OCI-LY1 (cell line): Measurements from ENCODE around the gene TRIM62.

Source experiments
- EZH2 ChIP-seq: fragments of 200-600 bp; sonication (generic), shearing (Covaris generic); IDR thresholded peaks from 2 replicates; pipeline ENCODE4 v1.8.0; 2017; ENCODE audit warnings: borderline replicate concordance, mixed run types, mild to moderate bottlenecking, antibody characterized with exemption, low read length, moderate library complexity, mixed read lengths
- TF ChIP-seq, protein P1 (sequence below): fragments of 200-600 bp; sonication (generic), shearing (Covaris generic); IDR thresholded peaks from 2 replicates; pipeline ENCODE4 v1.5.1; 2017; ENCODE audit warnings: mild to moderate bottlenecking, antibody characterized with exemption, low read length, moderate library complexity, mixed read lengths

- TF ChIP-seq, protein P1, sequence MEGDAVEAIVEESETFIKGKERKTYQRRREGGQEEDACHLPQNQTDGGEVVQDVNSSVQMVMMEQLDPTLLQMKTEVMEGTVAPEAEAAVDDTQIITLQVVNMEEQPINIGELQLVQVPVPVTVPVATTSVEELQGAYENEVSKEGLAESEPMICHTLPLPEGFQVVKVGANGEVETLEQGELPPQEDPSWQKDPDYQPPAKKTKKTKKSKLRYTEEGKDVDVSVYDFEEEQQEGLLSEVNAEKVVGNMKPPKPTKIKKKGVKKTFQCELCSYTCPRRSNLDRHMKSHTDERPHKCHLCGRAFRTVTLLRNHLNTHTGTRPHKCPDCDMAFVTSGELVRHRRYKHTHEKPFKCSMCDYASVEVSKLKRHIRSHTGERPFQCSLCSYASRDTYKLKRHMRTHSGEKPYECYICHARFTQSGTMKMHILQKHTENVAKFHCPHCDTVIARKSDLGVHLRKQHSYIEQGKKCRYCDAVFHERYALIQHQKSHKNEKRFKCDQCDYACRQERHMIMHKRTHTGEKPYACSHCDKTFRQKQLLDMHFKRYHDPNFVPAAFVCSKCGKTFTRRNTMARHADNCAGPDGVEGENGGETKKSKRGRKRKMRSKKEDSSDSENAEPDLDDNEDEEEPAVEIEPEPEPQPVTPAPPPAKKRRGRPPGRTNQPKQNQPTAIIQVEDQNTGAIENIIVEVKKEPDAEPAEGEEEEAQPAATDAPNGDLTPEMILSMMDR, result no peak
- TF ChIP-seq EZH2, result no peak
Measured at GRCh38 chr1:33133478-33134105, 48.3 kb downstream of the TRIM62 start.
